RWPE2 (cell line): ENCODE data around the gene MAX.

Source experiments
- ATAC-seq: fragments of 200-7000 bp; cut with Tn5 transposase; 3 replicates; pipeline ENCODE4 v1.9.1; 2021; ENCODE audit warnings: low read depth
- DNase-seq: peaks from one replicate; pipeline ENCODE4 v3.0.0-alpha.2; 2020; ENCODE audit warnings: low spot score
- H3K27ac ChIP-seq: fragments of 450-650 bp; 2 replicates; pipeline ENCODE4 v1.5.1; 2017; ENCODE audit warnings: mild to moderate bottlenecking; ENCODE audit not compliant: poor library complexity, severe bottlenecking
- H3K27me3 ChIP-seq: fragments of 250-450 bp; sonication (Bioruptor Pico); 2 replicates; pipeline ENCODE4 v1.5.1; 2021; ENCODE audit warnings: mild to moderate bottlenecking, moderate library complexity; ENCODE audit not compliant: insufficient read depth, poor library complexity, severe bottlenecking
- H3K36me3 ChIP-seq: fragments of 250-450 bp; sonication (Bioruptor Pico); 2 replicates; pipeline ENCODE4 v1.5.1; 2020; ENCODE audit warnings: low read depth, mild to moderate bottlenecking, moderate library complexity
- H3K4me1 ChIP-seq: fragments of 250-450 bp; sonication (Bioruptor Pico); 2 replicates; pipeline ENCODE4 v1.5.1; 2021; ENCODE audit warnings: mild to moderate bottlenecking, moderate library complexity; ENCODE audit not compliant: insufficient read depth, poor library complexity, severe bottlenecking
- H3K4me3 ChIP-seq: fragments of 250-450 bp; sonication (Bioruptor Pico); 2 replicates; pipeline ENCODE4 v1.5.1; 2021; ENCODE audit warnings: mild to moderate bottlenecking, moderate library complexity; ENCODE audit not compliant: severe bottlenecking
- H3K9me3 ChIP-seq: fragments of 250-450 bp; sonication (Bioruptor Pico); 2 replicates; pipeline ENCODE4 v1.5.1; 2021; ENCODE audit warnings: mild to moderate bottlenecking, moderate library complexity; ENCODE audit not compliant: severe bottlenecking
- CTCF ChIP-seq: fragments of 450-650 bp; IDR thresholded peaks from one replicate; pipeline ENCODE4 v1.5.1; 2017; ENCODE audit warnings: mild to moderate bottlenecking, moderate library complexity; ENCODE audit not compliant: poor library complexity, severe bottlenecking

Gene MAX

GRCh38 chr14:65045006-65045405 lies 57.3 kb downstream of the MAX start:
- Histone ChIP-seq H3K27me3 (no peaks in the 10 kb centered on the region), H3K36me3 (peaks cover 36% of the 10 kb centered on the region), H3K9me3 (no peaks in the 10 kb centered on the region), H3K4me3 (no peak overlapping the region), H3K27ac (no peak overlapping the region), H3K4me1 (peaks cover 13% of the 10 kb centered on the region)
- DNase-seq = no peak
- ATAC-seq = no peak
- TF ChIP-seq CTCF = no peak

GRCh38 chr14:65044596-65044959 lies 57.7 kb downstream of the MAX start:
- H3K9me3 ChIP-seq = no peaks in the 10 kb centered on the region
- ATAC-seq = no peak
- DNase-seq = no peak

DNA sequence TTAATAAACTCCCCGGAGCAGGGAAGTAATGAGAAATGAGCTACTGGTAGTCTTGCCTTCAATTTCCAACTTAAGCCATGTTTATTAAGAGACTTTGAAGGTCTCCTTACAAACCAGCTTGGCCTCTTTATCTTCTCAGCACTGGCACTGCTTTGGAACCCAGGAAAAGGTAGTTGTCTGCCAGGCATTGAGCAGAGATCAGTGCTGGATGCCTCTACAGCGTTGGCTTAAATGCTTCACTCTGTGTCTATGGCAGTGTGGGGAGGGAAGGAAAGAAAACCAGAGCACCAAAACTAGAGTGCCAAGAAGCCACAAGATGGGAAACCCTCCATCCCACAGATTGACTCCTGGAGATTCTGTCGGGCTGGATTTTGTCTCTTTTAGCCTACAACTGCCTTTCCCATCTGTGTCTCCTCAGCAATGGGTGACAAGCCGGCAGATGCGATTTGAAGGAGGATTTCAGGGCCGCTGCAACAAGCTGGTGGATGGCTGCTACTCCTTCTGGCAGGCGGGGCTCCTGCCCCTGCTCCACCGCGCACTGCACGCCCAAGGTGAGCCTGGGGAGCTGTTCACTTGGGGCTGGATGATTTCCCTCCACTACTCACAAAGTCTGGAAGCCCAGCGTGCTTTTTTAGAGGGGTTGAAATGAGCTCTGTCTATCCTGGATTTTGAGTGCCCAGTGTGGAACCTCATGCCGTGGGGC lies 58.3 kb downstream of the MAX start:
- Histone ChIP-seq H3K4me3 (no peak overlapping the region), H3K4me1 (peaks cover 13% of the 10 kb centered on the region), H3K36me3 (peaks cover 27% of the 10 kb centered on the region), H3K27me3 (no peaks in the 10 kb centered on the region), H3K27ac (no peak overlapping the region), H3K9me3 (no peaks in the 10 kb centered on the region)
- DNase-seq = no peak
- TF ChIP-seq CTCF = no peak
- ATAC-seq = no peak

More at GRCh38 chr14:65044596-65044959, 57.7 kb downstream of the MAX start:
- peaks cover 32% of the 10 kb centered on the region for H3K36me3 ChIP-seq
- no peak for TF ChIP-seq CTCF
- H3K4me3 ChIP-seq = no peak overlapping the region
- H3K4me1 ChIP-seq = peaks cover 13% of the 10 kb centered on the region
- no peak overlapping the region for H3K27ac ChIP-seq
- H3K27me3 ChIP-seq = no peaks in the 10 kb centered on the region

DNA sequence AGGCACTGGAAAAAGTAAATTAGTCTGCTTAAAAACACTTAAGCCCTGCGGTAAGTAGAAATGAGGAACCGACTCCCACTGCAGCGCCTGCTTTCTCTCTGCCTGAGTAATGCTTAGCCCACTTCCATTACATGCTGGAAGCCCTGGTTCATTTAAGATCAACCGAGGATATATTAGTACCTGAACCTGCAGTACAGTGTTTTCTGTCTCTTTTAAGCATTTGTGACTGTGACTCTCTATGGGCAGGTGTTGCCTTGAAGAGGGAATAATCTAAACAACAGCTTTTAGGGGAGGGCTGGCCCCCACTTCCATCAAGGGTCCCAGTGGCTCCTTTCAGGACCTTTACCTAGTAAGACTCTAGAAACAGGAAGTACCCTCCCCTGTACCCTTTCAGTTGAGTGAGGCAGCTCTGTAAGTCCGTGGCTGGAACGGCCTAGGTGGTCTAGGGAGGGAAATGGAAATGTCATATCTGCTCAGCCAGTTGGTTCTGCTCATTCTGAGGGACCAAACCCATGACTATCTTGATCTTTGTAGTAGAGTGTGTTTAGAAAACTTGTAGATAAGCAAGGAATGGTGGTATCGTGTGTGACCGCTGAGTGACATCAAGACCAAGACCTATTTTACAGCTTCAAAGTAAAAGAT lies 59.5 kb downstream of the MAX start:
- ATAC-seq (no peak), DNase-seq (no peak)
- H3K36me3 ChIP-seq = peaks cover 26% of the 10 kb centered on the region
- H3K9me3 ChIP-seq = no peaks in the 10 kb centered on the region
- H3K27ac ChIP-seq = no peak overlapping the region
- H3K4me1 ChIP-seq = peaks cover 8% of the 10 kb centered on the region
- no peak overlapping the region for H3K4me3 ChIP-seq
- no peak for TF ChIP-seq CTCF
- no peaks in the 10 kb centered on the region for H3K27me3 ChIP-seq

GRCh38 chr14:65042296-65042695 lies 60.0 kb downstream of the MAX start:
- H3K36me3 ChIP-seq = peaks cover 28% of the 10 kb centered on the region
- no peak for DNase-seq
- no peak overlapping the region for H3K27ac ChIP-seq
- ATAC-seq = no peak
- no peaks in the 10 kb centered on the region for H3K9me3 ChIP-seq
- no peak overlapping the region for H3K4me3 ChIP-seq
- peaks cover 2% of the 10 kb centered on the region for H3K4me1 ChIP-seq
- no peak for TF ChIP-seq CTCF
- no peaks in the 10 kb centered on the region for H3K27me3 ChIP-seq
